LNCaP clone FGC (cell line): ENCODE results near the gene RALGAPA2.

Experiments
- DNase-seq: peaks from one replicate; pipeline ENCODE4 v3.0.0-alpha.2; 2011; ENCODE audit warnings: low read depth
- H3K4me3 ChIP-seq: 2 replicates; pipeline ENCODE4 v1.5.1; 2011; ENCODE audit warnings: mild to moderate bottlenecking, low read depth, low read length, control low read depth
- TF ChIP-seq, protein P1 (sequence below): IDR thresholded peaks from 2 replicates; pipeline ENCODE4 v1.5.1; 2012; ENCODE audit warnings: mild to moderate bottlenecking; ENCODE audit not compliant: control insufficient read depth, insufficient read depth; ENCODE audit errors: extremely low read depth

RALGAPA2 gene

GRCh38 chr20:20417876-20418676, 294.4 kb downstream of the RALGAPA2 start:
- H3K4me3 ChIP-seq, result no peak overlapping the region
- TF ChIP-seq, protein P1, sequence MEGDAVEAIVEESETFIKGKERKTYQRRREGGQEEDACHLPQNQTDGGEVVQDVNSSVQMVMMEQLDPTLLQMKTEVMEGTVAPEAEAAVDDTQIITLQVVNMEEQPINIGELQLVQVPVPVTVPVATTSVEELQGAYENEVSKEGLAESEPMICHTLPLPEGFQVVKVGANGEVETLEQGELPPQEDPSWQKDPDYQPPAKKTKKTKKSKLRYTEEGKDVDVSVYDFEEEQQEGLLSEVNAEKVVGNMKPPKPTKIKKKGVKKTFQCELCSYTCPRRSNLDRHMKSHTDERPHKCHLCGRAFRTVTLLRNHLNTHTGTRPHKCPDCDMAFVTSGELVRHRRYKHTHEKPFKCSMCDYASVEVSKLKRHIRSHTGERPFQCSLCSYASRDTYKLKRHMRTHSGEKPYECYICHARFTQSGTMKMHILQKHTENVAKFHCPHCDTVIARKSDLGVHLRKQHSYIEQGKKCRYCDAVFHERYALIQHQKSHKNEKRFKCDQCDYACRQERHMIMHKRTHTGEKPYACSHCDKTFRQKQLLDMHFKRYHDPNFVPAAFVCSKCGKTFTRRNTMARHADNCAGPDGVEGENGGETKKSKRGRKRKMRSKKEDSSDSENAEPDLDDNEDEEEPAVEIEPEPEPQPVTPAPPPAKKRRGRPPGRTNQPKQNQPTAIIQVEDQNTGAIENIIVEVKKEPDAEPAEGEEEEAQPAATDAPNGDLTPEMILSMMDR, result no peak
- no peak for DNase-seq

DNA sequence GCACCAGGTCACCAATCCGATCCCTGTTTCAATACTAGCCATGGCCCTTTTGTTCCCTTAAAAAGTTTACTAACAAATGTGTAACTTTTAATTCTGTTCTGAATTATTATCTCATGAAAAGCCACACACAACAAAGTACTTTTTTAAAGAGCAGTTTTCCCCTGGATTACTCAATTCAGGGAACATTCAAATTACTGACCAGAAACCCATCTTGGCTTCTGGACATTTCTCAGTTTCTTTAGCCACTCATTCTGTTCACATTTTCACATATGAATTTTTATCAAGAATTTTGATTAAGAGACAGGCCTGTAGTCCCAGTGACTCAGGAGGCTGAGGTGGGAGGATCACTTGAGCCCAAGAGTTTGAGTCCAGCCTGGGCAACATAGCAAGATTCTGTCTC, 297.1 kb downstream of the RALGAPA2 start:
- H3K4me3 ChIP-seq, result no peak overlapping the region
- TF ChIP-seq, protein P1, result no peak
- no peak for DNase-seq

GRCh38 chr20:20414640-20415220, 297.7 kb downstream of the RALGAPA2 start:
- DNase-seq, result no peak
- no peak overlapping the region for H3K4me3 ChIP-seq
- TF ChIP-seq, protein P1, result no peak

GRCh38 chr20:20413810-20414281, 298.6 kb downstream of the RALGAPA2 start:
- no peak overlapping the region for H3K4me3 ChIP-seq
- TF ChIP-seq, protein P1, result no peak
- no peak for DNase-seq

GRCh38 chr20:20412750-20413149, 299.7 kb downstream of the RALGAPA2 start:
- TF ChIP-seq, protein P1, result no peak
- H3K4me3 ChIP-seq, result no peak overlapping the region
- no peak for DNase-seq

GRCh38 chr20:20411836-20412235, 300.6 kb downstream of the RALGAPA2 start:
- DNase-seq, result no peak
- TF ChIP-seq, protein P1, result no peak
- no peak overlapping the region for H3K4me3 ChIP-seq
